NCI-H1092 (cell line): ENCODE measurements around the gene TMEM116.
"Not testable (repeated sequence)": the region's sequence is repeated elsewhere in the genome, so short reads cannot be mapped to it uniquely, and the experiment has no call there.

Experiments used
- DNase-seq: peaks from one replicate; lab custom pipeline; 2025; lab: John Stamatoyannopoulos, UW

Gene TMEM116

GRCh38 chr12:112009596-112009995, 3.4 kb downstream of the TMEM116 start:
- not testable (repeated sequence) for DNase-seq

- DNase-seq = no peak
These were observed 4.0 kb downstream of the TMEM116 start for GRCh38 chr12:112008918-112009317.

GRCh38 chr12:112007945-112008344, 5.0 kb downstream of the TMEM116 start:
- no peak for DNase-seq

GRCh38 chr12:112005419-112006395, 7.3 kb downstream of the TMEM116 start:
- no peak for DNase-seq

GRCh38 chr12:112004041-112004440, 8.9 kb downstream of the TMEM116 start:
- no peak for DNase-seq

- no peak for DNase-seq
These were observed 11.4 kb downstream of the TMEM116 start for GRCh38 chr12:112001576-112001975.

GRCh38 chr12:112000820-112001219, 12.1 kb downstream of the TMEM116 start:
- DNase-seq = no peak

- not testable (repeated sequence) for DNase-seq
These were observed 13.8 kb downstream of the TMEM116 start for GRCh38 chr12:111999129-111999528.

GRCh38 chr12:111998015-111998414, 14.9 kb downstream of the TMEM116 start:
- DNase-seq = no peak

- no peak for DNase-seq
These were observed 15.7 kb downstream of the TMEM116 start for GRCh38 chr12:111997300-111997699.

GRCh38 chr12:111995782-111996480, 17.0 kb downstream of the TMEM116 start:
- DNase-seq = no peak

- DNase-seq = not testable (repeated sequence)
These were observed 18.5 kb downstream of the TMEM116 start for GRCh38 chr12:111994211-111995111.

GRCh38 chr12:111993292-111994150, 19.4 kb downstream of the TMEM116 start:
- DNase-seq = no peak

- no peak for DNase-seq
These were observed 20.5 kb downstream of the TMEM116 start for GRCh38 chr12:111992464-111992863.

- no peak for DNase-seq
These were observed 21.0 kb downstream of the TMEM116 start for GRCh38 chr12:111991946-111992345.

GRCh38 chr12:111991535-111991934, 21.4 kb downstream of the TMEM116 start:
- no peak for DNase-seq

- DNase-seq = no peak
These were observed 28.1 kb downstream of the TMEM116 start for GRCh38 chr12:111984820-111985219.

- DNase-seq = no peak
These were observed 31.0 kb downstream of the TMEM116 start for GRCh38 chr12:111981987-111982386.

- DNase-seq = no peak
These were observed 32.4 kb downstream of the TMEM116 start for GRCh38 chr12:111980598-111980997.

- no peak for DNase-seq
These were observed 34.4 kb downstream of the TMEM116 start for GRCh38 chr12:111978545-111978944.

GRCh38 chr12:111976860-111977259, 36.1 kb downstream of the TMEM116 start:
- DNase-seq = no peak
